HG03066 (cell line): Measurements from ENCODE around the gene GNPAT.
"Not testable (repeated sequence)": the region's sequence is repeated elsewhere in the genome, so short reads cannot be mapped to it uniquely, and the experiment has no call there.

ENCODE experiments used
- ATAC-seq: cut with Tn5 transposase; IDR thresholded peaks from one replicate; pipeline ENCODE4 v1.9.1; 2021; ENCODE audit warnings: low read depth; ENCODE audit not compliant: unreplicated experiment

The GNPAT gene

GRCh38 chr1:231212301-231212700, 28.7 kb upstream of the GNPAT start:
- ATAC-seq, result not testable (repeated sequence)

DNA sequence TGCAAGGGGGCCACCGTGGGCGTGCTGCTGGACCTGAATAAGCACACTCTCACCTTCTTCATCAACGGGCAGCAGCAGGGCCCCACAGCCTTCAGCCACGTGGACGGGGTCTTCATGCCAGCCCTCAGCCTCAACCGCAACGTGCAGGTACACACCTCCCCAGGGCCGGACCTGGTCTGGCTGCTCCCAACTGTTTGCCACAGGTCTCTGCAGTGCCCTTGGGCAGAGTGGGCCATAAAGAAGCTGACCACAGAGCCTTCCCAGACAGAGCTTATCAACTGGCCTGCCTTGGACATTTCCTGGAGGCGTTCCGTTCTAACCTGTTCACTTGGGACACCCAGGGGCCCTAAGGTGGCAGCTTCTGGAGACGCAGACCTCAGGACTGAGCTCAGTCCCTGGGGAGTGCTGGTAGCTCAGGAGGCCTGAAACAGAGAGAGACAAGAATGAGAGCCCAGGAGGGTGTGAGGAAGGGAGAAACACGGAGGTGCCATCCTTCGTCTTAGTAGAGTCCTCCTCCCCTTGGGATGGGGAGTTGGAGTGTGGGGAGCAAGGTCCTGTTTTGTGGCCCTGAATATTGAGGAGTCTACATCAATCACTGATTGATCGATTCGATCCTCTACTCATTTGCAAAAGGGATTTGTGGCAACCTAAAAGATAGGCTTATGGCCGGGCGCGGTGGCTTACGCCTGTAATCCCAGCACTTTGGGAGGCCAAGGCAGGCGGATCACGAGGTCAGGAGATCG, 27.0 kb upstream of the GNPAT start:
- no peak for ATAC-seq

DNA sequence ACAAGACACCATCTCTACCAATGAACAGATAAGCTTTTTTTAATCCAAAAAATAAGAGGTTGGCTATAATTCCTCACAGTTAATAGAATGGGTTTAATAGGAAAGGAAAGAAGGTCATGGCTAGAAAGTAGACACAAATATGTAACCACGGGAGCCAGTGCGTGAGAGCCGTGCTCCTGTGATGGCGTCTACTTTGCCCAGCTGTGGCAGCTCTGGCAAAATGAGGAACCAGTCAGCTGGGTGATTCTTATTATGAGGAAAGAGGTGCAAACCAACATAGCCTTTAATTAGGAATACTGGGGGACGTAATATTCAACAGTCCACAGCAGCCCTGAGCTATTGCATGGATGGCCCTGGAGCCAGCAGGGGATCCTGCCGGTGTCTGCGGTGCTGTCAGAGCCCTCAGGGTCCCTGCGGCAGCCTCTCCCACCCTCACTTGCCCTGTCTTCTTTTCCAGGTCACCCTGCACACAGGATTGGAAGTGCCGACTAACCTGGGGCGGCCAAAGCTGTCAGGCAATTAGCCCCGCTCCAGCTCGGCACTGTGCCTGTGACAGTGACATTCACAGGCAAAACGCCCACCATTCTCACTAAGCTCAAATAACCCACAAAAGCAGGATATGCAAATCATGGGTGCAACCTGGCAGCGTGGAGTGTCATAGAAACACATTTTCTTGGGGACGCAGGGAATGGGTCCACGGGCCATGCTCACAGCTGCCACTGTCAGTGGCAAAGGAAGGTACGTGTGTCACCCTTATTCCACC, 25.9 kb upstream of the GNPAT start:
- ATAC-seq, result no peak

DNA sequence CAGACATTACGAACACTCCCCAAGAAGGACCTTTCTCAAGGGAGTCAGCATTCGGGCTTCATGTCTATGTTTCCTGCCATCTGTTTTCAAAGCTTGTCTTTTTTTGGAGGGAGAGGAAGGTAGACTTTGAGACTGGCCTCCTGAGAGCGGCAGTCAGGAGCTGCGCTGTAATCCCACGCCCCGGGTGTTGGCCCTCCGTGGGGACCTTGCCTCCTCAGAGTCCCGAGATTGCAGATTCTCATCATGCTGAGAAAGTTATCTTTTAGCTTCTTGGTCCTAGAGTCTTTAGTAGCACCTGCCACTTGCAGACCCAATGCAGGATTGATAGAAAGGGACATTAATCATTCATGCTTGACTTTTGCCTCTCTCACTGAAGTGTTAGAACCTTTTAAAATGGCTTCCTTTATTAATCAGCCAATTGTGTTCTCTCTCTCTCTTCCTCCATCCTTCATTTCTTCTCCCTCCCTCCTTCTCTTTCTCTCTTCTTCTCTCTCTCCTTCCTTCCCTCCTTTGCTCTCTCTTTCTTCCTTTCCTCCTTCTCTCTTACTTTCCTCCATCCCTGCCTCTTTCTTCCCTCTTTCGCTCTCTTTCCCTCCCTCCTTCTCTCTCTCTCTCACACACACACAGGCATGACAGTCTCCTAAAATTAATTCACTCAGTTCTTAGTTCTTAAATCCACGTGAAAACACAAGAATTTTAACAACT, 25.2 kb upstream of the GNPAT start:
- ATAC-seq, result no peak

- ATAC-seq, result no peak
Measured at GRCh38 chr1:231216498-231216897, 24.5 kb upstream of the GNPAT start.

DNA sequence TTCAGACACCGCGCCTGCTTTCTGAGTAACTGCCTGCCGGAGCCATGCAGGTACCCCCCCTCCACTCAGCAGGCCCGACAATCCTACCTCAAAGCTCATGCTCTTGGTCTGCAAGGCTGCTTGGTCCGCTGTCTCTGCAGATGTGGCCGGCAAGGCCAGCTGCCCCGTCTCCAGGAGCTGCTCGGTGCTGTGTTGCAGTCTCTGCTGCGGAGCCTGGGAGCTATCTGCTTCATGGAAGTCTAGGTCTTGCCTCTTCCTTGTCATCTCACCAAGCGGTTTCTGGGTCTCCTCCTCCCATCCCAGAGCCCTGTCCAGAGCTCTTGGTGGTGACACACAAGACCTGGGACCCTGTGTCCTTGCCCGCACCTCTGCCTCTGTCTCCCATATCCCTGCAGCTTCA, 24.0 kb upstream of the GNPAT start:
- no peak for ATAC-seq

DNA sequence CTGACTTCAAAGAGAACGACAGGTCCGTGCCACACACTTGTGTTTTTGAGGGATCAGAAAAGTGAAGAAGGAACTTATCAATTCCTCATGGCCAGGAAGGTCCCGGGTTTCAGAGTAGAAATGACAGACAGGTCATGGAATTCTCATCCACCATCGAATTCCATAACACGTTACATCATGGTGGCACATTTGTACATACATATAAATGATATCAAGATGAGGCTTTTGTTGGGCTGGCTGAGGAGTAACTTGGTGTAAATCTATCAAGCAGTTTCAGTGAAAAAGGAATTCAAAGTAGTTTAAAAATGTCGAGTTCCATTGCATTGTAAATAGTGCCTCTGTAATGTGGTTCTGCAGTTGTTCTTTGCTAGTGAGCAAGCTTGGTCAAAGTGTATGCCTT, 22.9 kb upstream of the GNPAT start:
- ATAC-seq, result no peak

- no peak for ATAC-seq
Measured at GRCh38 chr1:231219422-231220401, 21.3 kb upstream of the GNPAT start.

DNA sequence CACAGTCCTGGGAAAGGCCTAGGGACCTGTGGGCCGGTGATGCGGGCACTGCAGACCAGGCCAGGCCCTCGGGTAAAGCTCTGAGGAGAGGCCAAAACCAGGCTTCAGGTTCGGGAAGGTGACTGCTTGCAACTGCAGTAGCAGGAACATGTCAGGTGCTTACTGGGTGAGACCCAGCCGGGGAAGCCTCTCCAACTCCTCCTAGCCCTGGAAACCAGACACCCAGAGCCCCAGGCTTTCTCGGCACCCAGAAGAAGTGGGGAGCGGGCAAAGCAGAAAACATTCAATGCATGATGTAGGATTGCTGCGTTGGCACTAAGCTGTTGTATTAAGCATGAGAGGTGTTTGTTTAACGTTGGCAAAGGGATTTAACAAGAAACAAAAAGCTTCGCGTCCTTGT, 20.2 kb upstream of the GNPAT start:
- no peak for ATAC-seq

- ATAC-seq, result no peak
Measured at GRCh38 chr1:231226156-231226555, 14.9 kb upstream of the GNPAT start.

GRCh38 chr1:231231511-231231910, 9.5 kb upstream of the GNPAT start:
- ATAC-seq, result no peak

- ATAC-seq, result peak; percentile 70
Measured at GRCh38 chr1:231232870-231233734, 7.9 kb upstream of the GNPAT start.

DNA sequence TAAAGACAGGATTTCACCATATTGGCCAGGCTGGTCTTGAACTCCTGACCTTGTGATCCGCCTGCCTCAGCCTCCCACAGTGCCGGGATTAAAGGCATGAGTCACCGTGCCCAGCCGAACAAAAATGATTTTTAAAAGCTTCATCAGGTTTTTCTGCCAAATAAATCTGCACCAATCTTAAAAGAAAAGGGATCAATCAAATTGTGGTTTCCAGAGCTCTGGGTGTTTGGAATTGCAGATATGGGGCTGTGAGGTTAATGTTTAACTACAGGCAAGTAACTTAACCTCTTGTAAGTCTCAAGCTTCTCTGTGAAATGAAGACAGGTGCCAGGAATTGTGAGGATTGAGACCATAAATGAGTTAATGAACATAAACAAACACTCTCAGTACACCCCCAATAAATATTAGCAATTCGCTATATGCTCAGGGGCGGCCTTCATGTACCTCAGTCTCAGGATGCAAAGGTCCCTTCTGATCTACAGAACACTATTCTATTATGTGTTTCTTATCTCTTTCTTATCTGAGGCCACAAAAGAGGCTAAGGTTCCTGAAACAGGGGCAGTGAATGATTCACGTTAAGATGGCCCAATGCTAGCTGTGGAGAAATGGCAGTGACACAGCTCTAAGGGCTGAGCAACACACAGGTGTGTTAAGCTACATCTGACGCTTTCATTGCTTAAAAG, 7.1 kb upstream of the GNPAT start:
- no peak for ATAC-seq

DNA sequence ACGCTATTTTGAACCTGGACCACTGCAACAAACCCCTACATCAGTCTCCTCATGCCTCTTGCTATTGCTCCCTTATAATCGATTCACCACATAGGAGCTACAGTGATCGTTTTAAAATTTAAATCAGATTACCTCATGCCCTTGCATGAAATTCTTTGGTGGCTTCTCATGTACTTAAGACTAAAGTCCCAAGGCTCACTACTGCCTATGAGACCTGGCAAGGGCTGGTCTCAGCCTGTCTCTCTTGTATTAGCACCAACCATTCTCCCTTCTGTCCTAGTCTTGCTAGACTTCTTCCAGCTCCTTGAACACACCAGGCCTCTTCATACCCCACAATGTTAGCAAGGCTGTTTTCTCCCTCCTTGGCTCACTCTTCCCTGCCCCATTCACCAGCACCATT, 6.5 kb upstream of the GNPAT start:
- no peak for ATAC-seq

DNA sequence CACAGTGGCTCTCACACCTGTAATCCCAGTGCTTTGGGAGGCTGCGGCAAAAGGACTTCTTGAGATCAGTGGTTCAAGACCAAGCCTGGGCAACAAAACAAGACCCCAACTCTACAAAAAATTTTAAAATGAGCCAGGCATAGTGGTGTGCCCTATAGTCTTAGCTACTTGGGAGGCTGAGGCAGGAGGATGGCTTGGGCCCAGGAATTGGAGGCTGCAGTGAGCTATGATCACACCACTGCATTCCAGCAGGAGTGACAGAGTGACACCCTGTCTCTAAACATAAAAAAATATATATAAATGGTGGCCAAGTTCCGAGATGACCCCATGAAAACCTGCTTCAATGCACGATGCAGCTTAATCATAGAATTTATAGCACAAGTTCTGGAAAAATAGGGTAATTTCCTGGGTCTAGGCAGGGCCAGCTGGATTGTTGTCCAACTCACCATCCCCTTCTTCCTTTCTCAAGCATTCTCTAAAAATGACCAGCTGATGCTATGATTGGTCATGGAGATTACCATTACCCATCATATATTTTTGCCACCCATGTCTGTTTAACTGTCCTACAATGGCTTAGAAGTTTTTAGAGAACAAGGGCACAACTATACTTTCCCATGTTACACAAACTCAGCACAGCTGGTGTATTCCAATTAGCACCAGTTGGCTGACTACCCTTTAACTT, 5.3 kb upstream of the GNPAT start:
- ATAC-seq, result no peak

DNA sequence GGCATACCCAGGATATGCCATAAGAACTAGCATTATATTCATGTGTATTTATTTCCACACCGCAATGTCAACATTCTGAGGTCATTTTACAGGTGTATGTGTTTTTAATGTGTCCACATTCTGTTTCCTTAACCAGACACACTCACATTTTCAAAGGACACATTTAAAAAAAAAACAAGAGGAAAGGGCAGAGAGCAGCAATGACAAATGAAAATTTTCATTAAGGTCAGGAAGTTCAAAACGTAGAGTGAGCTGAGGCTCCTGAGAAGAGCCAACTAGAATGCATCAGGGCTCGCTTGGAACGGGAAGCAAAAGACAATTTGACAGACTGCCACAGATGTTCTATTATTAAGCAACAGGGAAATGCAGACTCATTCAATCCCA, 4.8 kb upstream of the GNPAT start:
- ATAC-seq, result no peak

GRCh38 chr1:231236938-231237337, 4.1 kb upstream of the GNPAT start:
- no peak for ATAC-seq

DNA sequence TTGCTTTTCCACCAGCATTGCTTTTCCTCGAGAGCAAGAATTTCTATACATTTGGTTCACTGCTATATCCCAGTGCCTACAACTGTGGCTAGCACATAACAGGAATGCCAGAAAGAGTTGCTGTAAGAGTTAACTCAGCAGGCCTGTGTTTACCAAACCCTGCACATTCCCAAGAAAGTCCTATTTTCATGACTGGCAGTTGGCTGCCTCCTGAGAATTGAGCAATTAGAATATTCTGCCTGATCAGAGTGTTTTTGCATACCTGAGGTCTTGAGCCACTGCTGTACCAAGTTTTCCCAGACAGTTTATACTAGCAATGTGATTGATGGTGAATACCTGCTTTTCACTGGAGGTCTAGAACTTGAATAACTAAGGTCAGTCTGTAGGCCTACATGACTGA, 2.7 kb upstream of the GNPAT start:
- no peak for ATAC-seq
